ENCODE data around the gene MYCBP2. TPM values are rescaled to one million over a fixed set of nuclear protein-coding genes. Genes with fewer than 3 reads are reported as not detected.
"Not testable (repeated sequence)": the region's sequence is repeated elsewhere in the genome, so short reads cannot be mapped to it uniquely, and the experiment has no call there.

Gene MYCBP2
- total RNA-seq, 1 donor from 2014 or later: 91.6 TPM

DNA sequence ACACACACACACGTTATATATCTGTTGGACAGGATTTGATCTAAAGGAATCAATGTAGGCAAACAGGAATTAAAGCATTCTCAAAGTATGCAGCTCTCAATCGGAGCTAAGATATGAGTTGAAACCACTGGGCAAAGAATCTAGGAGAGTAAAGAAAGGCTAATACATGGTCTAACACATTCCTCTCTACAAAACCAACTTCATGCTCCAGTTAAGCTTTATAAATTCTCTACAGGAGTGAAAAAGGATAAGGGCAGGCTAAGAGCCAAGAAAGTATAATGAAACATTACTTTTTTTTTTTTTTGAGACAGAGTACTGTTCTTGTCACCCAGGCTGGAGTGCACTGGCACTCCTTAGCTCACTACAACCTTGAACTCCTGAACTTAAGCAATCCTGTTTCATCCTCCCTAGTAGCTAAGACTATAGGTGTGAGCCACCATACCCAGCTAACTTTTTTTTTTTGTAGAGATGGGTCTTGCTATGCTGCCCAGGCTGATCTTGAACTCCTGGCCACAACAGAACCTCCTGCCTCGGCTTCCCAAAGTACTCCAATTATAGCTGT, 310.6 kb downstream of the MYCBP2 start:
- peaks cover 72% of the 10 kb centered on the region for H3K36me3 ChIP-seq
- H3K4me3 ChIP-seq: no peak overlapping the region
- peaks cover 39% of the 10 kb centered on the region for H3K4me1 ChIP-seq
- no peaks in the 10 kb centered on the region for H3K9me3 ChIP-seq
- intact Hi-C loops (cut with DNase I): no loop called here
- TF ChIP-seq, protein P1, sequence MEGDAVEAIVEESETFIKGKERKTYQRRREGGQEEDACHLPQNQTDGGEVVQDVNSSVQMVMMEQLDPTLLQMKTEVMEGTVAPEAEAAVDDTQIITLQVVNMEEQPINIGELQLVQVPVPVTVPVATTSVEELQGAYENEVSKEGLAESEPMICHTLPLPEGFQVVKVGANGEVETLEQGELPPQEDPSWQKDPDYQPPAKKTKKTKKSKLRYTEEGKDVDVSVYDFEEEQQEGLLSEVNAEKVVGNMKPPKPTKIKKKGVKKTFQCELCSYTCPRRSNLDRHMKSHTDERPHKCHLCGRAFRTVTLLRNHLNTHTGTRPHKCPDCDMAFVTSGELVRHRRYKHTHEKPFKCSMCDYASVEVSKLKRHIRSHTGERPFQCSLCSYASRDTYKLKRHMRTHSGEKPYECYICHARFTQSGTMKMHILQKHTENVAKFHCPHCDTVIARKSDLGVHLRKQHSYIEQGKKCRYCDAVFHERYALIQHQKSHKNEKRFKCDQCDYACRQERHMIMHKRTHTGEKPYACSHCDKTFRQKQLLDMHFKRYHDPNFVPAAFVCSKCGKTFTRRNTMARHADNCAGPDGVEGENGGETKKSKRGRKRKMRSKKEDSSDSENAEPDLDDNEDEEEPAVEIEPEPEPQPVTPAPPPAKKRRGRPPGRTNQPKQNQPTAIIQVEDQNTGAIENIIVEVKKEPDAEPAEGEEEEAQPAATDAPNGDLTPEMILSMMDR (IDR thresholded peaks at IDR 0.05): no peak
- H3K27me3 ChIP-seq (ENCODE audit: low read depth): no peaks in the 10 kb centered on the region
- DNase-seq (no peak), ATAC-seq (peak in 1 of 2 donors; percentile 35)
- H3K27ac ChIP-seq: no peak overlapping the region

DNA sequence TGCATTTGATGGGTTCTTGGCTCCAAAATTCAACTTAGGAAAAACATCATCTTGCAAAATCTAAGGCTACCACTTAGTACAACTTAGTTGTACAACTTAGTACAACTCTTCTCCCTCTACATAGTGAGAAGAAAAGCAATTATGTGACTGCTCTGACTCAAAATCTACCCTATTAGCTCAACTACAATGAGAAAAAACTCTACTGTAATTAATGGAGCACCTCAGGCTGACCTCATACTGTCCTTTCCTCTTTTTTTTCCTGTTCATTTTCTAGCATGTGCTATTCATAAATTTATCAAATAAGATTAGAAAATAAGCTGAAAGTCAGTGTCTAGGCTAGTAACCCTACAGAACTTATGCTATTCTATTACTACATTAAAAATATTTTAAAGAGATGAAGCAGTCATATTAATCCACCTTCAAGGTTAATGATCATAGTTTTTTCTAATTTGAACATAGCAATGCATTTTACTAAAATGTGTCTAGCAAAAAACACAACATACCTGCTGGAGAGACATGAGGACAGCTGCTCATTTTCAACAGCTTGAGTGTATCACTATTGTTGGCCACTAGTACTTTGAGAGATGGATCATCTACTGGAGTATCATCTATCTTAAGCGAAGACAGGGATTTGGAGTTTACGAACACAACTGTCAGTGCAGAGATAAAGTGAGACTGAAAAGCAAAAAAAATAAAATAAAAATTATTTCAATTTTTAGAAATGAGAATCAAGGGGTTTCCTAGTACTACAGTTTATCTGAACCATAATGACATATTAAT, 311.8 kb downstream of the MYCBP2 start:
- Histone ChIP-seq H3K27ac (no peak overlapping the region), H3K9me3 (no peaks in the 10 kb centered on the region), H3K4me1 (peaks cover 27% of the 10 kb centered on the region), H3K4me3 (no peak overlapping the region), H3K36me3 (peaks cover 84% of the 10 kb centered on the region), H3K27me3 (ENCODE audit: low read depth) (no peaks in the 10 kb centered on the region)
- DNase-seq: no peak
- ATAC-seq: no peak
- TF ChIP-seq, protein P1 (IDR thresholded peaks at IDR 0.05): no peak
- intact Hi-C loops (cut with DNase I): no loop called here

DNA sequence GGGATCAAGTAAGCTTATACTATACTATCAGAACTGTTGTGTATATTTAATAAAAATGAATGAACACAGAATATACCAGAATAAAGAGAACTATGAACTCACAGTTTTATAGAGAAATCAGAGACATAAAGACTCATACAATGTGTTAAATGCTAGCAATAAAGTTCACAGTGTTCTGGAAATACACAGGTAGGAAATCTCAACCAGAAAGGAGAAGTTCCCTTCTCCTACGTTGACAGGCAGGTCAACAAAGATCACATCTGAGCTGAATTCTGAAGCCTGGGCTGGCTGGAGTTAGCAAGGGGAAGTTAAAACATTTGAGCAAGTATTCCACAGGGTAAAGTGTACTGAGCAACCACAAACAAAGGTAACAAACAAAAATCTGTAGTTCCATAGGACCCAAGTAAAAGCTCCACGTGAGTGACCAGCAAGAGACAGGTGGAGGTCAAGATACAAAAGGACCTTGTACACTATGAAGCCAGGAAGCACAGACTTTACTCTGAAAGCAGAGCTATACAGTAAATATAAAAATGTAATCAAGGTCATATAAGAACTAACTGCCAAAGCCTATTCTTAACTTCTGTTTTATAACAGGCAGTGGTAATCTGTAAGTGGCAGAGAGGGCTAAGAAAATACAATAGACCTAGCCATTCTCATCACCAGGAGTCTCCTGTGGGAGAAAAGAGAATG, 312.9 kb downstream of the MYCBP2 start:
- Histone ChIP-seq H3K27ac (no peak overlapping the region), H3K27me3 (ENCODE audit: low read depth) (no peaks in the 10 kb centered on the region), H3K4me3 (no peak overlapping the region), H3K4me1 (peaks cover 20% of the 10 kb centered on the region), H3K36me3 (peaks cover 95% of the 10 kb centered on the region), H3K9me3 (no peaks in the 10 kb centered on the region)
- DNase-seq (no peak), ATAC-seq (no peak)
- TF ChIP-seq, protein P1 (IDR thresholded peaks at IDR 0.05): no peak
- intact Hi-C loops (cut with DNase I): no loop called here

DNA sequence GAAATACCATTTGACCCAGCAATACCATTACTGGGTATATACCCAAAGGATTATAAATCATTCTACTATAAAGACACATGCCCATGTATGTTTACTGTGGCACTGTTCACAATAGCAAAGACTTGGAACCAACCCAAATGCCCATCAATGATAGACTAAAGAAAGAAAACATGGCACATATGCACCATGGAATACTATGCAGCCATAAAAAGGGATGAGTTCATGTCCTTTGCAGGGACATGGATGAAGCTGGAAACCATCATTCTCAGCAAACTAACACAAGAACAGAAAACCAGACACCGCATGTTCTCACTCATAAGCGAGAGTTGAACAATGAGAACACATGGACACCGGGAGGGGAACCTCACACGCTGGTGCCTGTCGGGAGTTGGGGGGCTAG, 317.2 kb downstream of the MYCBP2 start:
- DNase-seq; ATAC-seq; H3K27ac ChIP-seq; H3K9me3 ChIP-seq; H3K27me3 ChIP-seq (ENCODE audit: low read depth); H3K4me3 ChIP-seq; intact Hi-C loops (cut with DNase I): not testable (repeated sequence)
- Histone ChIP-seq H3K4me1 (peaks cover 20% of the 10 kb centered on the region), H3K36me3 (peaks cover 88% of the 10 kb centered on the region)

DNA sequence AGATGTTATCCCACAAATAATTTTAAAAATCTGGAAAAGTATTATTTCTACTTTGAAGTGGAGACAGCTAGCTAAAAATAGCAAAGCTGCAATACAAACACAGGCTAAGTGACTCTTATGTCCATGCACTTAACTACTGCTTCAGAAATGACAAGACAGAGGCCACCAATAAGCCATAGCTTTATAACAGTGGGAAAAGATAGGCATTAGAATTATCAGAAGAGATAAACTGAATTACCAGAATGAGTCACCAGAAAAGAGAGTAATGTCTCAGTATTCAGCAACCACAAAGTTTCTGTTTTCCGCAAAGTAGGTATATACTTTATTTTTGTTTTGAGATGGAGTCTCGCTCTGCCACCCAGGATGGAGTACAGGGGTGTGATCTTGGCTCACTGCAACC, 317.9 kb downstream of the MYCBP2 start:
- TF ChIP-seq, protein P1 (IDR thresholded peaks at IDR 0.05): no peak
- ATAC-seq (peak in 1 of 2 donors; percentile 62), DNase-seq (no peak)
- Histone ChIP-seq H3K4me3 (no peak overlapping the region), H3K9me3 (no peaks in the 10 kb centered on the region), H3K27me3 (ENCODE audit: low read depth) (no peaks in the 10 kb centered on the region), H3K27ac (no peak overlapping the region), H3K4me1 (peaks cover 20% of the 10 kb centered on the region), H3K36me3 (peaks cover 81% of the 10 kb centered on the region)
- intact Hi-C loops (cut with DNase I): no loop called here

DNA sequence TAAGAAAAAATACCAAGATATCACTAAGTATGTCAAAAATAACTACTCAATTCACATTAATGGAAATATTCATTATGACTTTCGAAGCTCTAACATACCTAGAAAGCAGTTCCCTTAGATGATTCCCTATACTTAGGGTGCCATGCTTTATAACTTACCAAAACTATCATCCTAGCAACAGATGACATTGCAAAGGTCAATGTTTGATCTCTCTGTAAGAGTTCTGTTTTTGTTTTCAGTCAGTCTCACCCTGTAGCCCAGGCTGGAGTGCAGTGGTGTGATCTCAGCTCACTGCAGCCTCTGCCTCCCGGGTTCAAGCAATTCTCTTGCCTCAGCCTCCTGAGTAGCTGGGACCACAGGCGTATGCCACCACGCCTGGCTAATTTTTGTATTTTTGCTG, 318.6 kb downstream of the MYCBP2 start:
- DNase-seq; intact Hi-C loops (cut with DNase I); H3K27ac ChIP-seq; H3K27me3 ChIP-seq (ENCODE audit: low read depth); H3K4me3 ChIP-seq; H3K9me3 ChIP-seq: not testable (repeated sequence)
- Histone ChIP-seq H3K4me1 (peaks cover 20% of the 10 kb centered on the region), H3K36me3 (peaks cover 74% of the 10 kb centered on the region)
- ATAC-seq: peak in 1 of 2 donors; percentile 34
